Naive thymus-derived CD8-positive, alpha-beta T cell (primary cell): ENCODE results near the gene PANK4. TPM values are rescaled to one million over a fixed set of nuclear protein-coding genes. Genes with fewer than 3 reads are reported as not detected.

Experiments
- ATAC-seq, 2 donors: fragments of 150-1000 bp; cut with Tn5 transposase in 1 of 2; sonication (Bioruptor Pico), chemical (Tn5 transposase) in 1 of 2; 1 replicate in 1 of 2; 2 replicates in 1 of 2; pipeline ENCODE4 v1.10.0; 2021; ENCODE audit warnings: mild to moderate bottlenecking in 2 of 2, moderate library complexity in 2 of 2
- POLR2A ChIA-PET: fragments of 350-600 bp; sonication (Branson Sonifier 250); formaldehyde crosslinking; loops from one replicate; lab custom pipeline; 2021; ENCODE audit warnings: antibody characterized with exemption; lab: Charles Lee
- DNase-seq, 10 donors: peaks; one replicate each; pipeline versions ENCODE4 v3.0.0 to v3.0.0-alpha.2; 2020 to 2022
- H3K27ac Mint-ChIP-seq, 10 donors: one replicate each; pipeline ENCODE4 v1.8.0; 2020 to 2022; ENCODE audit warnings: mild to moderate bottlenecking in 10 of 10, mixed read lengths in 10 of 10, moderate library complexity in 4 of 10, inconsistent platforms in 1 of 10
- H3K27me3 Mint-ChIP-seq, 5 donors: one replicate each; pipeline ENCODE4 v1.8.0; 2021 to 2022; ENCODE audit warnings: mixed read lengths in 5 of 5
- H3K36me3 Mint-ChIP-seq, 3 donors: one replicate each; pipeline ENCODE4 v1.8.0; 2020 to 2022; ENCODE audit warnings: mixed read lengths in 3 of 3, mild to moderate bottlenecking in 2 of 3, inconsistent platforms in 1 of 3
- H3K4me1 Mint-ChIP-seq, 4 donors: one replicate each; pipeline ENCODE4 v1.8.0; 2021 to 2022; ENCODE audit warnings: mixed read lengths in 4 of 4
- H3K4me3 Mint-ChIP-seq, 10 donors: one replicate each; pipeline ENCODE4 v1.8.0; 2020 to 2022; ENCODE audit warnings: mild to moderate bottlenecking in 10 of 10, mixed read lengths in 10 of 10, moderate library complexity in 6 of 10, inconsistent platforms in 1 of 10
- H3K9me3 Mint-ChIP-seq, 9 donors: one replicate each; pipeline ENCODE4 v1.8.0; 2020 to 2022; ENCODE audit warnings: mixed read lengths in 9 of 9, mild to moderate bottlenecking in 3 of 9, inconsistent platforms in 1 of 9, moderate library complexity in 1 of 9
- polyA plus RNA-seq, 3 donors: library from polyadenylated mRNA; unstranded; fragments of 300-500 nt; fragmentation: Illumina TruSeq; gene quantifications; one replicate each; pipeline ENCODE4 v1.2.3, GENCODE V29; 2021
- total RNA-seq, 8 experiments: library from RNA in 2 of 8; stranded (reverse) in 2 of 8; gene quantifications; one replicate each; pipeline ENCODE4 v1.2.3 and lab custom pipeline; 2021 to 2026

The PANK4 gene
- total and polyA plus RNA-seq, 5 experiments from 2014 or later, result 9.0 to 155 (median 31.7) TPM

DNA sequence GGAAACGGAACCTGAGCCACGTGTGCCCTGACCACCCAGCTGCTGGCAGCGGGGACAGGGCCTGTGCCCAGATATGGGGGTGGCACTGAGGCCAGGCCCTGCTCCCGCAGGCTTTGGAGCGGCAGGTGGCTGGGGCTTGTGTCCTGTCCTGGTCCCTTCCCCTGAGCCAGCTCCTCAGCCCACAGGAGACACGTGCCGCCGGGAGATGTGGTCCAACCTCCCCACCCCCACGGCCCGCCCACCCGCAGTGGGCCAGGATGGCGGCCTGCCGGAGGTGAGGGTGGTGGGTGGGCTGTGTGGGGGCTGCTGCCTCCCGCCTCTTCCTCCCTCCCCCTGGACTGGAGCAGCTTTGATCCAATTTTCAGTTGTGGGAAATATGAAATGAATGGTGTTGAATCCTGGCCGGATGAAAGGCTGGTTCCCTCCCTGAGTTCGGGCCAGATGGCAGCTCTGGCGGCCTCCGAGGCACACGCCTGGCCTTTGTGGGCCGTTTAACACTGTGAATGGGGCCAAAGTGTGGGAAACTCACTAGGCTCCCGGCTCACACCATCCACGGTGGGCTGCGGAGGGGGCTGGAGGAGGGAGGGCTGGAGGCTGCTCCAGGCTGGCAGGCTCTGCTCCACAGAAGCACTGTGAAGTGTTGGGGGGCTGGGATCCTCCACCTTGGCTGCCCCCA is 6.2 kb upstream of the PANK4 start:
- Mint-ChIP-seq H3K4me1 (peaks cover 0 to 14% (median 8%) of the 10 kb centered on the region in 4 donors), H3K4me3 (no peak overlapping the region), H3K27me3 (peaks cover 0 to 14% (median 8%) of the 10 kb centered on the region in 5 donors)

DNA sequence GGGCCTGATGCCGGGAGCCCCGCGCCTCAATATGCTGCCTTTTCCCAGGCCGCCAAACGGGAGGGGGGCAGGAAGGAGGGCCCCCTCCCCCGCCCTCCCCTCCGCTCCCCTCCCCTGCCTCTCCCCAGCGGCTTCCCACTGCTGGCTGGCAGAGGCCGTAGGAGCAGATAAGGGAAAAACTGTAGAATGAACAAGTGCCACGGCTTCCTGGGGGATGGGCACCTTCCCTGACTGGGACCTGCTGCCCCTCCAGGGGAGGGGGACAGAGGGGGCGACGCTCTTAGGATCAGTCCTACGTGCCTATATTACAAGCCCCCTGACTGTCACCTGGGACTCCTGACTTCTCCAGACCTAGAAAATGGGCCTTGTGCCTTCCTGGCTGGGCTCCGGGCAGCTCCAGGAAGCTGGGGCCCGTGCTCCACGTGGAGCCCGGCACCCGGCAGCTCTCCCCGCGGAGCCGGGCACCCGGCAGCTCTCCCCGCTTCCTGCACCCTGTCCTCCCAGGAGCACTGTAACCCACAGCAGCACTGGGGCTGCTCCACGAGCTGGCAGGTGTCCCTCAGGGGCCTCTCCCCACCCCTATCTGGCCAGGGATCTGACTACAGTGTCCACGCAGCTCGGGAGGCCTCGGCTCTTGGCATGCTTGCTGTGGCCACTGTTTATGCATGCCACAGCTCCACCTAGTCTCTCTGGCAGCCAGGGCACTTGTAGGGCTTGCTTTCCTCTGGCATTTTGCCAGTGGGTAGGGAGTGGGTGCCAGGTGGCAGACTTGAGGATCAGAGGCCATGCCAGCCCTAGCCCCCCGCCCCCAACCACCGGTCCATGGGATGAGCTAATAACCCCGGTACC is 4.3 kb upstream of the PANK4 start:
- Mint-ChIP-seq H3K4me3 (peak overlapping the region in 8 of 10 donors; percentile 32 to 83 (median 70)), H3K27me3 (peaks cover 0 to 14% (median 6%) of the 10 kb centered on the region in 5 donors), H3K36me3 (no peaks in the 10 kb centered on the region), H3K4me1 (peaks cover 7 to 23% (median 16%) of the 10 kb centered on the region in 4 donors), H3K27ac (peak overlapping the region in 1 of 10 donors; percentile 61), H3K9me3 (no peaks in the 10 kb centered on the region)
- ATAC-seq (no peak), DNase-seq (peak in 1 of 10 donors; percentile 24)
- POLR2A ChIA-PET, result interaction anchor here (1.0 to 15.0 kb wide), 3 partner anchors 11 to 25 kb away, joined by 3 to 528 read pairs (median 5); partner anchors contain the start of gene TNFRSF14

More for the DNA sequence above, 6.2 kb upstream of the PANK4 start:
- H3K36me3 Mint-ChIP-seq, result no peaks in the 10 kb centered on the region
- no peak for DNase-seq
- no peak for ATAC-seq
- POLR2A ChIA-PET, result interaction anchor here (1.0 to 15.0 kb wide), 5 partner anchors 8 to 117 kb away, joined by 3 to 528 read pairs (median 3); partner anchors contain the start of gene PANK4
- H3K27ac Mint-ChIP-seq, result no peak overlapping the region
- no peaks in the 10 kb centered on the region for H3K9me3 Mint-ChIP-seq

DNA sequence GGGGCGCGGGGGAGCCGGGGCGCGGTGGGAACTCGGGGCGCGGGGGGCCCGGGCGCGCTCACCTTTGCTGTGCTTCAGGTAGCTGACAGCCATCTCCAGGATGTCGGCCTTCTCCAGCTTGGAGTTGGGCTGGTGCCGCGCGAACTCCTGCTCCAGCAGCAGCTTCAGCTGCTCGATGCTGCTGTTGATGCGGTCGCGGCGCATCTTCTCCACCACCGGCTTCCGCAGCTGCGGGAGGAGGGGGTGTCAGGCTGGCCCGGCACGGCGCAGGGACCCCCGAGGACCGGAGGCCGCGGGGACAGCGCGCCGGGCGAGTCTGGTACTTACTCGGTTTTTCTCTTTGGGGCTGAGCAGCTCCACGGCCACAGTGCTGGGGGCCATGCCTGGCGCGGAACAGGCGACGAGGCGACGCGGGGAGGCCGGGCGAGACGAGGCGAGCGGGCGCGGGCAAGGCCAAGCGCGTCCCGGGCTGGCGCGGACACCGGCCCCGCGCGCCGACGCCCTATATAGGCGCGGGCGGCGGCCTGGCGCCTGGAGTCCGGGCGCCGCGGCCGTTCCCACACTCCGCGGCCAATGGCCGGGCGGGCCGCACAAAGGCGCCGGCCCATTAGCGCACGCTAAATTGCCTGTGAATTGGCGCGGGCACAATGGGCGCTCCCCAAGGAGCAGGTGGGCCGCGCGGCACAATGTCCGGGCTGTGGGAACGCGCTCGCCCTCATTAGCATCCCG is 3.6 kb upstream of the PANK4 start, which contains the start of gene HES5:
Gene HES5 (minus strand): TSS at position 480 of the 729 bp plus-strand sequence. CDS start 99 bp downstream, at position 381.
- DNase-seq (peak in 2 of 10 donors; percentile 34 to 35), ATAC-seq (no peak)
- peaks cover 9 to 27% (median 21%) of the 10 kb centered on the region in 4 donors for H3K4me1 Mint-ChIP-seq
- no peaks in the 10 kb centered on the region for H3K9me3 Mint-ChIP-seq
- POLR2A ChIA-PET, result interaction anchor here (0.6 to 15.0 kb wide), 8 partner anchors 9 to 1307 kb away, joined by 3 to 528 read pairs (median 6); partner anchors contain the start of genes PEX10 and TNFRSF14
- H3K27ac Mint-ChIP-seq, result peak within 1 kb of the TSS in 3 of 10 donors; percentile 43 to 78 (median 61)
- H3K27me3 Mint-ChIP-seq, result peaks cover 0 to 14% (median 6%) of the 10 kb centered on the region in 5 donors
- H3K36me3 Mint-ChIP-seq, result no peaks in the 10 kb centered on the region
- peak within 1 kb of the TSS; percentile 69 to 89 (median 76) for H3K4me3 Mint-ChIP-seq

DNA sequence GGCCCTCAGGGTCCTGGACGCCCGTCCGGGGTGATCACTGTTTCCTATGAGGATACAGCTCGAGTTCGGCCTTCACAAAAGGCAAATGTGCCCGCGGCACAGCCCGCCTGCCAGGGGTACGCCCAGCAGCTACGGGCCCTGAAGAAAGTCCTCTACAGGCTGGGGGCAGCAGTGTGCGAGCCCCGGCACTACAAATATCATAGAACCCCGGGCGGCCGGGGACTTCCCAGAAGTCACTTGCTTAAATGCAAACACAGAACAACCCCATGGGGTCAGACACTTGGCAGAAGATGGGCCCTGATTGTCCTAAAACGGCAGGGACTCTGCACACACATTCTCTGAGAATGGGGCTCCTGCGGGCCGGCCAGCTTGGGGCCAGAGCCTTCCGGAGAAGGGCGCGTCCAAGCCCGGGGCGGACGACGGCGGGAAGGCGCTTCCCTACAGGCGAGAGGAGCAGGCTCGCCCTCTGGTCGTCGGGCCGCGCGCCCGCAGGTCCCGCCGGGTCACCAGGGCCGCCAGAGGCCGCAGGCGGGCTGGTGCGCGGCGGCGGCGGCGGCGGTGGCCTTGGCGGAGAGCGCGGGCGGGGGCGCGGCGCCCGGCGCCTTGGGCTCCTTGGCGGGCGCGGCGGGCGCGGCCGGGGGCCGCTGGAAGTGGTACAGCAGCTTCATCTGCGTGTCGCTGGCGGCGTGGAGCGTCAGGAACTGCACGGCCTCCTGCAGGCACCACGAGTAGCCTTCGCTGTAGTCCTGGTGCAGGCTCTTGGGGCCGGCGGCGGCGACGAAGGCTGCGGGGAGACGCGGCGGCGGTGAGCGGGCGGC is 2.8 kb upstream of the PANK4 start:
- Mint-ChIP-seq H3K4me3 (peak overlapping the region; percentile 69 to 89 (median 76)), H3K27me3 (peaks cover 0 to 14% (median 6%) of the 10 kb centered on the region in 5 donors), H3K9me3 (no peaks in the 10 kb centered on the region), H3K27ac (peak overlapping the region in 2 of 10 donors; percentile 43 to 78), H3K4me1 (peaks cover 17 to 34% (median 29%) of the 10 kb centered on the region in 4 donors), H3K36me3 (no peaks in the 10 kb centered on the region)
- POLR2A ChIA-PET, result interaction anchor here (0.6 to 15.0 kb wide), 7 partner anchors 8 to 1307 kb away, joined by 3 to 528 read pairs (median 6); partner anchors contain the start of genes PEX10 and TNFRSF14
- ATAC-seq, result peak; percentile 24 to 27
- DNase-seq, result peak in 8 of 10 donors; percentile 31 to 73 (median 40)

DNA sequence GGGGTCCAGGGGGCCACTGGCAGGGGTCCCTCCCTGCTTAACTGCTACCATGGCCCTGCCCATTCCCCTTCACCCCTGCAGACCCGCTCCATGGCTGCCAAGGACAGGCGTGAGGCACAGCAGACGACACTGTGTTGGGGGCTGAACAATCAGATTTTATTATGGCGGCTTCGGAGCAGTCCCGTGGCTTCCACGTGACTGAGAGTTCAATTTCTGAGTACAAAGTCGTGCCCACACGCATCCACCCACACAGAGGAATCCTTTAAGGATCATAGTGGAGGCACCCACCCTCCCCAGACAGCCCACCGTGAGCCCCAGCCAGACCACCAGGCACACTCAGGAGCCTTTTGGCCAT is 2.2 kb upstream of the PANK4 start:
- Mint-ChIP-seq H3K36me3 (no peaks in the 10 kb centered on the region), H3K9me3 (no peaks in the 10 kb centered on the region), H3K27ac (peak overlapping the region in 2 of 10 donors; percentile 43 to 48), H3K4me1 (peaks cover 20 to 39% (median 34%) of the 10 kb centered on the region in 4 donors), H3K27me3 (peaks cover 0 to 12% (median 6%) of the 10 kb centered on the region in 5 donors), H3K4me3 (peak overlapping the region in 9 of 10 donors; percentile 33 to 89 (median 73))
- no peak for DNase-seq
- POLR2A ChIA-PET, result interaction anchor here (1.1 to 15.0 kb wide), 4 partner anchors 15 to 116 kb away, joined by 4 to 528 read pairs (median 7); partner anchors contain the start of genes PEX10 and TNFRSF14
- no peak for ATAC-seq

DNA sequence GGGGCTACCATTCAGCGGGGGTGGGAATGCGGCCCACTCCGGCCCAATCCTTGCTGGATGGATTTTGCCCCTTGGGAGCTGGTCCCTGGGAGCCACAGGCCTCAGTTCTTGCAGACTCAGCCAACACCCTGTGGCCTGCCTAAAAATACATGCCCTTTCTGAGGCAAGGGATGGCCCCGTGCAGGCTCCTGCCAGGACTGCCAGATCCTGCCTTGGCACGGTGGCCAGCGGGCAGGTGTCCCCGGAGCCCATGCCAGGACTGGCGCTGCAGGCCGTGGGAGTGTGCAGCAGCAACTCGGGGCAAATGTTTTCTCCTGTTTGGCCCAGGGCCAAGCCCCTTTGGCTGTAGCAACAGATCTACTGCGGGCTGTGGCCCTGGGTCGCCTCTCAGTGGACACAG is 1.6 kb upstream of the PANK4 start:
- Mint-ChIP-seq H3K27me3 (peaks cover 0 to 12% (median 4%) of the 10 kb centered on the region in 5 donors), H3K36me3 (peaks cover 0 to 3% (median 0%) of the 10 kb centered on the region in 3 donors), H3K9me3 (no peaks in the 10 kb centered on the region), H3K4me1 (peaks cover 25 to 42% (median 39%) of the 10 kb centered on the region in 4 donors), H3K4me3 (peak overlapping the region in 2 of 10 donors; percentile 10 to 60), H3K27ac (peak overlapping the region in 1 of 10 donors; percentile 44)
- POLR2A ChIA-PET, result interaction anchor here (1.4 to 15.0 kb wide), 3 partner anchors 16 to 112 kb away, joined by 6 to 528 read pairs (median 131); partner anchors contain the start of genes PEX10 and TNFRSF14
- DNase-seq (no peak), ATAC-seq (no peak)

DNA sequence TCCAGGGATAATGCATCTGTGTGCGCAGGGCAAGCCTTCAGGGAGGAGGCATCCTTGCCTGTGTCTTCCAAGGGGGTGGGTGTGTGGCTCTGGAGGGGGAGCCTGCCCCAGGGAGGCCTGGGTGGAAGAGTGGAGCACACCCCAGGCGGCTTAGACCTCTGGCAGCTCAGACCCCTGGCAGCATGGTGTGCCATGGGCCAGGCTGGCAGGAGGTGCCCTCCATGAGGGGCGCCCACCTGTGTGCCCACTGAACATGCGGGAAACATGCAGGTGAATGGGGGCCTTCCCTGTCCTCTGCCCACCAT is 1.1 kb upstream of the PANK4 start:
- no peaks in the 10 kb centered on the region for H3K9me3 Mint-ChIP-seq
- peaks cover 0 to 10% (median 3%) of the 10 kb centered on the region in 5 donors for H3K27me3 Mint-ChIP-seq
- peaks cover 29 to 47% (median 44%) of the 10 kb centered on the region in 4 donors for H3K4me1 Mint-ChIP-seq
- H3K27ac Mint-ChIP-seq, result peak overlapping the region in 1 of 10 donors; percentile 85
- peaks cover 0 to 5% (median 0%) of the 10 kb centered on the region in 3 donors for H3K36me3 Mint-ChIP-seq
- ATAC-seq (no peak), DNase-seq (no peak)
- POLR2A ChIA-PET, result interaction anchor here (5.3 to 15.0 kb wide), 2 partner anchors 16 to 111 kb away, joined by 131 to 528 read pairs; partner anchors contain the start of gene PEX10
- peak overlapping the region in 8 of 10 donors; percentile 21 to 97 (median 64) for H3K4me3 Mint-ChIP-seq

DNA sequence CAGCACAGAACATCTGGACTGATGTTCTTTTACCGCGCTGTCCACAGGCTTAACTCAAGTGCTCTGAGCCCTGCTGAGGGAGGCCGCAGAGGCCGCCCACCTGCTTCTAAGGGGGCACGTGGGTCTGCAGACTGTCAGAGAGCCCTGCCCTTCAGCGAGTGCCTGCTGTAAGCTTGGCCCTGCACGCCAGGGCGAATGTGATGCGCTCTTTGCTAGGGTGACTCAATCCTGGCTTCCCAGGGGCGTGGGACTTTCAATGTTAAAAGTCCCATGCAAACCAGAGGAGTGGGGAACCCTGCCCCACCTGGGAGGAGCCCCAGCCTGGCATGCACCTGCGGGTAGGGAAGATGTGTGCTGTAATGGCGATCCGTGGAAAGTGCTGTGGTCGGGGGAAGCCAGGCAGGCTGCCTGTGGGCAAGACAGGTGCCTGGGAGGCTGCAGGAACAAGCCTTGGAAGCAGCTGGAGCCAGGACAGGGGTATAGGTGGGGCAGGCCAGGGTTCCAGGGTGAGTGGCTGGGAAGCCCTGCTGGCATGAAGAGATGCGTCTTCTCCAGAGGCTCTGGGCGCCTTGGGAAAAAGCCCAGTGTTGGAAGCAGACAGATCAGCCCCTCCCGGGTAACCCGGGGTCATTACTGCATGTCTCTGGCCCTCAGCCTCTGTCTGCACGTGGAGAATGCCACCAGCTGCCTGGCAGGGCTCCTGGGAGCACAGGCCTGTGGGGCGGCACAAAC is 594 bp upstream of the PANK4 start:
- Mint-ChIP-seq H3K9me3 (no peaks in the 10 kb centered on the region), H3K4me3 (peak overlapping the region; percentile 21 to 97 (median 64)), H3K36me3 (peaks cover 0 to 9% (median 0%) of the 10 kb centered on the region in 3 donors), H3K4me1 (peaks cover 32 to 52% (median 48%) of the 10 kb centered on the region in 4 donors), H3K27ac (peak overlapping the region in 7 of 10 donors; percentile 31 to 87 (median 79)), H3K27me3 (peaks cover 0 to 10% (median 3%) of the 10 kb centered on the region in 5 donors)
- DNase-seq, result peak in 2 of 10 donors; percentile 18 to 30
- peak in 1 of 2 donors; percentile 10 for ATAC-seq
- POLR2A ChIA-PET, result interaction anchor here (1.0 to 15.0 kb wide), 13 partner anchors 17 to 332 kb away, joined by 3 to 528 read pairs (median 15); partner anchors contain the start of genes FAAP20, MORN1, PEX10 and PRXL2B

DNA sequence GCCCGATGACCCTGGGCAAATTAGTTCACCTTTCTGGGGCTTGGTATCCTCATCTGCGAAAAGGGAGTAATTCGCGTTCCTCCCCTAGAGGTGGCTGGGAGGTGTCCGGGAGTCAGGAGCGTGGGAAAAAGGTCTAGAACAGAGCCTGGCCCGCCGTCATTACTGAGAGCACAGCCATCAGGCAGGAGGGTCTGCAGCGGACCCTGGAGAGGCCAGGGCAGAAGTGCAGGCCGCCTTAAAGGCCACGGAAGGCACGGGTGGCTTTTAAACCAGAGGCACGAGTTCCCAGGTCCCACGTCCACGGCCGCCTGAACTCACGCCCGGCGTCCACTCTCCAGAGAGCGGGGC is 850 bp downstream of the PANK4 start:
- Mint-ChIP-seq H3K36me3 (peaks cover 0 to 21% (median 6%) of the 10 kb centered on the region in 3 donors), H3K9me3 (no peaks in the 10 kb centered on the region), H3K4me3 (peak overlapping the region; percentile 88 to 99 (median 92)), H3K27ac (peak overlapping the region in 9 of 10 donors; percentile 77 to 98 (median 95)), H3K27me3 (peaks cover 0 to 2% (median 0%) of the 10 kb centered on the region in 5 donors), H3K4me1 (peaks cover 32 to 57% (median 48%) of the 10 kb centered on the region in 4 donors)
- no peak for ATAC-seq
- no peak for DNase-seq
- POLR2A ChIA-PET, result interaction anchor here (0.8 to 15.0 kb wide), 14 partner anchors 9 to 291 kb away, joined by 3 to 528 read pairs (median 18); partner anchors contain the start of genes MORN1, PEX10, PRXL2B and RER1
